ENCODE data around the gene DGCR2. TPM values are rescaled to one million over a fixed set of nuclear protein-coding genes. Genes with fewer than 3 reads are reported as not detected.

The DGCR2 gene
- total and polyA plus RNA-seq, 2 of the 4 experiments (the other 2 are of a cell fraction): 17.2 to 35.4 TPM

DNA sequence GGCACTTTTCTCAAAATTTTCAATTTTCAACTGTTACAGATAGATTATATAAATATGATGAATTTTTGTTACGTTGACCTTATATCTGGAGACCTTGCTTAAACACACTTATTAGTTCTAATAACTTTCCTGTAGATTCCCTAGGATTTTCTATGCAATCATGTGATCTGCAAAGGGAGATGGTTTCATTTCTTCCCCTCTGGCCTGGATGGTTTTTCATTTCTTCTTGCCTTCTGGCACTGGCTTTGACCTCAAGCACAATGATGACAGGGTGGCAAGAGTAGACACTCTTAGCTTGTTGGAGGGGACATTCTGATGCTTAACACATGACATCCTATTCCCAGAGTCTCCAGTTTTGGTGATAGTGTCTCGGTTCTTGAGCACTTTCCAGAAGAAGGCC is 75.9 kb downstream of the DGCR2 start:
- Histone ChIP-seq H3K27ac (ENCODE audit: insufficient read depth, low read length) (no peak overlapping the region), H2BK15ac (ENCODE audit: low read depth, low read length) (no peak overlapping the region), H3K27me3 (ENCODE audit: control insufficient read depth, insufficient read depth, low read length) (no peaks in the 10 kb centered on the region), H3K14ac (replicated peaks; ENCODE audit: low read depth, low read length) (no peak overlapping the region), H3K18ac (ENCODE audit: low read depth, low read length) (no peak overlapping the region), H4K20me1 (ENCODE audit: insufficient read depth, low read length) (no peaks in the 10 kb centered on the region; the same call in 1 of the 2 replicates), H2AK5ac (ENCODE audit: low read depth, low read length) (no peak overlapping the region), H3K4me2 (ENCODE audit: low read depth, low read length) (no peak overlapping the region), H3K36me3 (ENCODE audit: control insufficient read depth, insufficient read depth, low read length) (peaks cover 67% of the 10 kb centered on the region), H2BK20ac (ENCODE audit: low read depth, low read length) (no peak overlapping the region), H4K91ac (ENCODE audit: insufficient read depth, low read depth, low read length) (no peak overlapping the region), H4K5ac (ENCODE audit: low read depth, low read length) (no peak overlapping the region), H2AFZ (replicated peaks; ENCODE audit: low read length, poor library complexity) (no peak overlapping the region), H3K23ac (ENCODE audit: low read depth, low read length) (no peak overlapping the region), H3K9me1 (ENCODE audit: insufficient read depth, low read length) (peaks cover 5% of the 10 kb centered on the region; the same call in 1 of the 2 replicates), H3K56ac (ENCODE audit: extremely low read depth, insufficient read depth, low read length) (no peak overlapping the region), H4K8ac (ENCODE audit: low read depth in 2 of 2, low read length in 2 of 2) (no peak overlapping the region), H3K9ac (ENCODE audit: low read depth, low read length) (no peak overlapping the region), H2BK5ac (ENCODE audit: low read depth, low read length, poor library complexity, severe bottlenecking) (no peak overlapping the region), H3K4ac (ENCODE audit: low read depth, low read length) (no peak overlapping the region), H3K4me3 (ENCODE audit: insufficient read depth, low read depth, low read length) (no peak overlapping the region), H3K4me1 (ENCODE audit: control insufficient read depth, insufficient read depth, low read length) (peaks cover 2% of the 10 kb centered on the region; the same call in 1 of the 2 replicates), H3K9me3 (ENCODE audit: control insufficient read depth, insufficient read depth, low read length) (no peaks in the 10 kb centered on the region), H3K79me1 (ENCODE audit: low read depth in 1 of 2, low read length in 2 of 2) (0 out of 4 replicates have a peak, but pooled peaks cover 0 to 2% of the 10 kb centered on the region in 2 experiments), H2BK120ac (ENCODE audit: low read depth, low read length) (no peak overlapping the region), H2AK9ac (replicated peaks; ENCODE audit: low read depth, low read length, poor library complexity) (no peak overlapping the region)
- ATAC-seq (ENCODE audit: low read depth): no peak
- no CpG with 5 or more reads among the region's 2 CpGs for WGBS, 2 experiments (ENCODE audit: extremely low coverage in 2 of 2, insufficient read length in 1 of 2)
- dilution Hi-C loops (cut with HindIII; ENCODE audit: low sequenced_read_pairs, unreplicated experiment) (no loop called here), in situ Hi-C loops (cut with MboI; ENCODE audit: low sequenced_read_pairs) (no loop called here), intact Hi-C loops (cut with micrococcal nuclease) (no loop called here)
- ChIA-PET POLR2A (ENCODE audit: unreplicated experiment) (no interaction called here), CTCF (interaction anchor here (0.6 kb wide), 1 partner anchor 117 kb away, joined by 3 read pairs; no protein-coding TSS in a partner anchor)
- no peak for DNase-seq
- TF ChIP-seq, protein P1, sequence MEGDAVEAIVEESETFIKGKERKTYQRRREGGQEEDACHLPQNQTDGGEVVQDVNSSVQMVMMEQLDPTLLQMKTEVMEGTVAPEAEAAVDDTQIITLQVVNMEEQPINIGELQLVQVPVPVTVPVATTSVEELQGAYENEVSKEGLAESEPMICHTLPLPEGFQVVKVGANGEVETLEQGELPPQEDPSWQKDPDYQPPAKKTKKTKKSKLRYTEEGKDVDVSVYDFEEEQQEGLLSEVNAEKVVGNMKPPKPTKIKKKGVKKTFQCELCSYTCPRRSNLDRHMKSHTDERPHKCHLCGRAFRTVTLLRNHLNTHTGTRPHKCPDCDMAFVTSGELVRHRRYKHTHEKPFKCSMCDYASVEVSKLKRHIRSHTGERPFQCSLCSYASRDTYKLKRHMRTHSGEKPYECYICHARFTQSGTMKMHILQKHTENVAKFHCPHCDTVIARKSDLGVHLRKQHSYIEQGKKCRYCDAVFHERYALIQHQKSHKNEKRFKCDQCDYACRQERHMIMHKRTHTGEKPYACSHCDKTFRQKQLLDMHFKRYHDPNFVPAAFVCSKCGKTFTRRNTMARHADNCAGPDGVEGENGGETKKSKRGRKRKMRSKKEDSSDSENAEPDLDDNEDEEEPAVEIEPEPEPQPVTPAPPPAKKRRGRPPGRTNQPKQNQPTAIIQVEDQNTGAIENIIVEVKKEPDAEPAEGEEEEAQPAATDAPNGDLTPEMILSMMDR (conservative IDR thresholded peaks at IDR 0.05; ENCODE audit: low read depth, low read length): no peak
- no peak for TF ChIP-seq RCOR1 (IDR thresholded peaks at IDR 0.05; ENCODE audit: insufficient replicate concordance, low read length)
- TF ChIP-seq NFE2L2 (IDR thresholded peaks at IDR 0.05; ENCODE audit: low read depth, low read length): no peak
- TF ChIP-seq, protein P2, sequence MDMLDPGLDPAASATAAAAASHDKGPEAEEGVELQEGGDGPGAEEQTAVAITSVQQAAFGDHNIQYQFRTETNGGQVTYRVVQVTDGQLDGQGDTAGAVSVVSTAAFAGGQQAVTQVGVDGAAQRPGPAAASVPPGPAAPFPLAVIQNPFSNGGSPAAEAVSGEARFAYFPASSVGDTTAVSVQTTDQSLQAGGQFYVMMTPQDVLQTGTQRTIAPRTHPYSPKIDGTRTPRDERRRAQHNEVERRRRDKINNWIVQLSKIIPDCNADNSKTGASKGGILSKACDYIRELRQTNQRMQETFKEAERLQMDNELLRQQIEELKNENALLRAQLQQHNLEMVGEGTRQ (IDR thresholded peaks at IDR 0.05; ENCODE audit: low read depth, low read length): no peak
- no peak for TF ChIP-seq POLR2A (IDR thresholded peaks at IDR 0.05; ENCODE audit: low read depth, low read length)
- no TSS peak for BruUV-seq (replicated peaks)

Data from IMR-90 (cell line).